Right hindlimb (tissue), 1 donor: Measurements from ENCODE around the gene CENPN.

ENCODE experiments used
- DNase-seq: peaks from one replicate; pipeline ENCODE4 v3.0.0-alpha.2; 2018

Gene CENPN

GRCh38 chr16:80991792-80992430 is 15.1 kb upstream of the CENPN start:
- no peak for DNase-seq

GRCh38 chr16:80992676-80993293 is 14.2 kb upstream of the CENPN start:
- no peak for DNase-seq

DNA sequence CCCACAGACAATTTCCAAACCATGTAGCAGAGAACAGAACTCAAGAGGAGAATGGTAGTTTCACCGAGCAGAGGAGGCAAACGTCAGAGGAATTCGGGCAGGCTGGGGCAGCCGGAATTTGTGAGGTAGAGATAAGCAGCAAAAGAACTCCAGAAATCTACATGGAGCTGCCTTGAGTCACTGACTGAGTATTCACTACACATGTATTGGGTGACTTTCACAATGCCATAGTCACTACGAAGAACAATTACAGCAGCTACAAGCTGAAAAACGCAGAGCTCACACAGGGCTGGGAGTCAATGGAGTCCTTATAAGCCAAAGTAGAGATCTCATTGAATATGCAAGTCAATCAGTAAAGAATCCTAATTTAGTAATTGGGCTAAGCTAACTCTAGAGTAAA is 13.7 kb upstream of the CENPN start:
- no peak for DNase-seq

- DNase-seq = no peak
These were observed 13.2 kb upstream of the CENPN start for GRCh38 chr16:80993834-80994233.

DNA sequence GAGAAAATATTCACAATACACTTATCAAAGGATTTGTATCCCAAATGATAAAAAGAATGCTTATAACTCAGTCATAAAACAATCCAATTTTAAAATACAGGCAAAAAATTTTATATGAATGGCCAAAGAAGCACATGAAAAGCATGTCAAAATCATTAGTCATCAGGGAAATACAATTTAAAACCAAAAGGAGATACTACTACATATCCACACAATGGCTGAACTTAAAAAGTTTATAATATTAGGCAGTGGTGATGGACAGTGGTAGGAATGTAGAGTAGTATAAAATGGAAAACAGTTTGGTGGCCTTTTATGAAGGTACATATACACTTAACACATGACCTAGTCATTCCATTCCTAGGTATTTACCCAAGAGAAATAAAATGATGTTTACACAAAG is 12.6 kb upstream of the CENPN start:
- no peak for DNase-seq

- no peak for DNase-seq
These were observed 10.3 kb upstream of the CENPN start for GRCh38 chr16:80996688-80997138.

- no peak for DNase-seq
These were observed 9.7 kb upstream of the CENPN start for GRCh38 chr16:80997139-80997798.

- no peak for DNase-seq
These were observed 8.9 kb upstream of the CENPN start for GRCh38 chr16:80997964-80998620.

GRCh38 chr16:81000873-81001272 is 6.1 kb upstream of the CENPN start:
- no peak for DNase-seq

GRCh38 chr16:81001330-81001729 is 5.7 kb upstream of the CENPN start:
- no peak for DNase-seq

DNA sequence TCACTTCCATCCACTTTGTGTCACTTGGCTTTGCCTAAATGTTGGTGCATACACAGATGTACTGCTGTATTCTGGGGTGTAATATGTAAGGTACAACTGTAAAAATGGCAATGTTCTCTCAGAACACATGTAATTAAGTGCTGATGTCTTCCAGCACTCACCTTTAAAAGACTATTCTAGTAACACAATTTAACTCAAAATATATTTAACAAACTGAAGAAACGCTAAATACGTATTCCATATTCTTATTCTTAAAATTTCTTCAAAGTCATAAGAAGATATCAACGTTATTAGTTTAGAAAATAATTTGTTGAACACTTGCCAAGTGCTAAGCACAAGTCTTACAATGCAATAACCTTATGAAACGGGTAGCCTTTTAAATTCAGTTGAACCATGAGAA is 4.0 kb upstream of the CENPN start:
- no peak for DNase-seq

DNA sequence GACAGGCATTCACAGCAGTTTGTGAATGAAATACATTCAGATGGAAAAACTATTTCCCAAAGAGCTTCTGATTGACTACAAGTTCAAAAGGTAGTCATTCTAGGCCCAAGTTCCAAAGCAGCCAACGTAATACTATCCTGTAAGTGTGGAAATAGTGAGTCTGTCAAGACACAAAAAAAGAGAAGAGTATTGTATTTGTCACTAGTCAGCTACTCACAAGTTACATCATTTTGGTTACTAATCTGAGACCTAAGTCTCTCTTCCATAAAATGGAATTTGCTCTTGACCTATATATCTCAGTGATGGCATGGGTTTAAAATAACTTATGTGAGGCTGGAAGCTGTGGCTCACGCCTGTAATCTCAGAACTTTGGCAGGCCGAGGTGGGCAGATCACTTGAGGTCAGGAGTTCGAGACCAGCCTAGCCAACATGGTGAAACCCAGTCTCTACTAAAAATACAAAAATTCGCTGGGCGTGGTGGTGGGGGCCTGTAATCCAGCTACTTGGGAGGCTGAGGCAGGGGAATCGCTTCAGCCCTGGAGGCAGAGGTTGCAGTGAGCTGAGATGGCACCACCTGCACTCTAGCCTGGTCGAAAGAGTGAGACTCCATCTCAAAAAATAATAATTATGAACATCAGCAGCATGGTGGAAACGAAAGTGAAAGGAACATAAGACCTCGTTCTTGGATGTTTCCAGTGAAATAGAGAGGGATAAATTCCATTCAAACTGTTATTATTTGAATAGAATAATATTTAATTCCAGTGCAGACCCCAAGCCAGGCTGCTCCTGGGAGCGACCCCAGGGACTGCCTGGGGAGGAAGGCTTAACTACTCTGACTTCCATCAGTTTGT is 3.2 kb upstream of the CENPN start:
- no peak for DNase-seq

GRCh38 chr16:81004646-81005353 is 2.2 kb upstream of the CENPN start:
- no peak for DNase-seq

- no peak for DNase-seq
These were observed 1.3 kb upstream of the CENPN start for GRCh38 chr16:81005610-81006161.

GRCh38 chr16:81006211-81006812 is 702 bp upstream of the CENPN start:
- DNase-seq = peak; percentile 81

- DNase-seq = no peak
These were observed 1.4 kb downstream of the CENPN start for GRCh38 chr16:81008505-81008789.

- DNase-seq = no peak
These were observed 6.0 kb downstream of the CENPN start for GRCh38 chr16:81012974-81013373.

DNA sequence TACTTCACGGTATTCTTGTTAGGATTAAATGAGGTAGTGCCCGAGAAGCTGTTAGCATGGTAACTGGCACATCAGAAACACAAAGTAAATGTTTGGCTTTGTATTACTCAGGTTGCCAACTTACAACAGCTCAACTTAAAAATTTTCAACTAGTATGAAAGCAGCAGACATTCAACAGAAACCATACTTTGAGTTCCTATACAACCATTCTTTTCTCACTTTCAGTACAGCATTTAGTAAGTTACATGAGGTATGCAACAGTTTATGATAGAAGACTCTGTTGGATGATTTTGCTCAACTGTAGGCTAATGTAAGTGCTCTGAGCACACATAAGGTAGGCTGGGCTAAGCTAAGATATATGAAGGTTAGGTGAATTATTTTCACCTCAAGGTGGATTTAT is 7.7 kb downstream of the CENPN start:
- no peak for DNase-seq

- no peak for DNase-seq
These were observed 11.5 kb downstream of the CENPN start for GRCh38 chr16:81018496-81018895.

- no peak for DNase-seq
These were observed 19.4 kb downstream of the CENPN start for GRCh38 chr16:81026429-81026828.

- no peak for DNase-seq
These were observed 23.1 kb downstream of the CENPN start for GRCh38 chr16:81029930-81030604.
